Bone marrow (tissue), 2 donors: ENCODE measurements around the gene TBX4.

ENCODE experiments used
- DNase-seq, 2 donors: peaks; one replicate each; lab custom pipeline; 2025; lab: John Stamatoyannopoulos, UW

TBX4 gene

DNA sequence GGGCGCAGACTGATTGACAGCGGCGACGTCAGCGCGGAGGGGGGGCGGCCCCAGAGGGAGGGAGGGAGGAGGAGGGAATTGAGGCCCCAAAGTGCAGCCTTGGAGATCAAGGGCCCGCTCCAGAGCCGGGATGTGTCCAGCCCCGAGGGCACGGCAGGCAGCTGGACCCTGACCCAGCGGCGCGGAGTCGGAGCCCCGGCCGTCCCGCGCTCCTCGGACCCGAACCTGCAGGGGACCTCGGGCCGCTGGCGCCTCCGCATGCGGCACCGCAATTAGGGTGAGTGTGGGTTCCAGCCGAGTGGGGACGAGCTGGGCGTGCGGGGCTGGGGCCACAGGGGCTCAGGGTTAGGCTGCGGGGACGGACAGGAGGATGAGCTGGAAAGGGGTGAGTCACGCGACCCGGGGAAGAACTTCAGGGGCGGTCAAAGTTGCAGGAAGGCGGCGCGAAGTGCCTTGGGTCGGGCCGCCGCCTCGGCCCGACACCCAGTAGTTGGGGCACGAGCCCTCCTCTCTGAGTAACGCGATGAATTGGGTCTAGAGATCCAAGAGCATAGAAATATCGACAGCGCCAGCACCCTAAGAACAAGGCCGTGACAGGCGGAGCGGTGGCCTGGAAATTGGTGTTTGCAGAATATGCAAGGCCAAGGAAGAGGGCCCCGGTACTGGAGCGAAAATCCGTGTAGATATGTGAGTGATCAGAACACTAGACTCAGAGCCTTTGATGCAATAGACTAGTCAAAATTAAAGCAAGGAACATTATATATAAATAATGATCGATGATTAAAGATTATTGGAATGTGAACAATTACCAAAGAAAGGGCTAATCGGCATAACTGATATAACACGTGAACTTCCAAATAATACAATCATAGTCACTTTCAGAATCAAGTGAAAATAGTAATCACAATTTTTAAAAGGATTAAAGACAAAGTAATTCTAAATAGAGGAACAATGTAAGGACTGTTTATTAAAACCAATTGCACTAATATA is at the start of gene TBX4:
TSS of gene TBX4 (plus strand) at position 122 of the 990 bp plus-strand sequence. CDS start 4,069 bp downstream, outside the sequence.
- no peak for DNase-seq

DNA sequence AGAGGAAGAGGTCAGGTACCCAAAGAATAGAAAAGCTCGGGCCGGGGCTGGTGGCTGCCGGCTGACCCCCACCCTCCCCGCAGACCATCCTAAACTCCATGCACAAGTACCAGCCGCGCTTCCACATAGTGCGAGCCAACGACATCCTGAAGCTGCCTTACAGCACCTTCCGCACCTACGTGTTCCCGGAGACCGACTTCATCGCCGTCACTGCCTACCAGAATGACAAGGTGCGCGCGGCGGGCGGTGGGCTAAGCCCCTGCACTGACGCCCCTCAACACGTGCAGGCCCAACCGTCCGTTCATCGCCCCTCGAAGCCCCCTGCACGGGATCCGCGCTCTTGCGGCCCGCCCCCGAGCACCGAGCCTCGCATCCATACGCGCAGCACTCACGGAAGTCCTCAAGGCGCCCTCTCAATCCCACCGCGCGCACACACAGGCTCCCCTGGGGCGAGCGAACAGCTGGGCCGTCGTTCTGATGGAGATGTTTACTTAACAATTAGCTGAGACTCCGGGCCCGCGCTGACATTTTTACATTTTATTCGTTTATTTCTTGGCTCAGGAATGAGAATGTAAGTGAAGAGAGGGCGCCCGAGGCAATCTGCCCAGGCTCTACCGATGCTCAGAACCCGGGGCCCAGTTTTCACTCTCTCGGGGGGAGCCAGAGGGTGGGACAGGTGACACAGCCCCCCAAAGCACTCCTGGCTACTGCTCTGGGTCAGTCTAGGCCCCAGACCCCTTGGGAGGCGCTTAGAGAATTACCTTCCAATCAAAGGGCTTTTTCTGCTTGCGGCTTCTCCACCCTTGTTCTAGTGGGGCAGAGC is 49.0 kb upstream of the TBX4 start:
- no peak for DNase-seq

DNA sequence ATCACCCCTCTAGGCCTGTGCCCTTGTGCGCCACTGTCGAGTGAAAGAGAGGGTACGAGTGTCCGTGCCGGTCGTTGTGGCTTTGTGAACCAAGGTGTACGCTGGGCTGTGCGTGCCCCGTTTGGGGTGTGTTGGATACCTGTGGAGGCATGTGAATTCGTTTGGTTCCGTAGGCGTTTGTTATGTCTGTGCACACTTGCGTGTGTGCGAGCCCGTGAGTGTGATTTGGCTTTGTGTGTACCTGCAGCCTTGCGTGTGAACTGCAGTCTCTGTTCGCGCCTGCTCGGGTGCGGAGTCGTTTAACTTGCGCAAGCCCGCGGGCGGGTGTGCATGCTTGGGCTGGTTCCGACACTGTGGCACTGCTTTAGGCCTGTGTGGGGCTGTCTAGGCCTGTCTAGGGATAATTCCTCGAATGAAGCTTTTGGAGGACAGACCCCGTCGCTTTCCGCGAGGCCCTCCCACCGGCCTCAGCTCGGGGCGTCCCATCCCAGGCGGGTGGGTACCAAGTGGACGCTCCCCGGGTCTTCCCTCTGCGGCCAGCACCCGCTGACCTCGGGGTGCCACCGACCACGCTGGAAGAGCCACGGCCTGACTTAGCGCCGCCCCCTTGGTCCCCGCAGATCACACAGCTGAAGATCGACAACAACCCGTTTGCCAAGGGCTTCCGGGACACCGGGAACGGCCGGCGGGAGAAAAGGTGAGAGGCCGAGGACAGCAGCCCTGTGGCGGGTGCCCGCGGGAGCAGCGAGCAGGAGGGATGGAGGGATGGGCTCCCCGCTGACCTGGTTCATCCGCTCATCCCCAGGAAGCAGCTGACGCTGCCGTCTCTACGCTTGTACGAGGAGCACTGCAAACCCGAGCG is 48.2 kb upstream of the TBX4 start:
- DNase-seq = no peak

GRCh38 chr17:61404663-61404912 is 47.6 kb upstream of the TBX4 start:
- DNase-seq = no peak

GRCh38 chr17:61404913-61405685 is 47.1 kb upstream of the TBX4 start:
- no peak for DNase-seq

DNA sequence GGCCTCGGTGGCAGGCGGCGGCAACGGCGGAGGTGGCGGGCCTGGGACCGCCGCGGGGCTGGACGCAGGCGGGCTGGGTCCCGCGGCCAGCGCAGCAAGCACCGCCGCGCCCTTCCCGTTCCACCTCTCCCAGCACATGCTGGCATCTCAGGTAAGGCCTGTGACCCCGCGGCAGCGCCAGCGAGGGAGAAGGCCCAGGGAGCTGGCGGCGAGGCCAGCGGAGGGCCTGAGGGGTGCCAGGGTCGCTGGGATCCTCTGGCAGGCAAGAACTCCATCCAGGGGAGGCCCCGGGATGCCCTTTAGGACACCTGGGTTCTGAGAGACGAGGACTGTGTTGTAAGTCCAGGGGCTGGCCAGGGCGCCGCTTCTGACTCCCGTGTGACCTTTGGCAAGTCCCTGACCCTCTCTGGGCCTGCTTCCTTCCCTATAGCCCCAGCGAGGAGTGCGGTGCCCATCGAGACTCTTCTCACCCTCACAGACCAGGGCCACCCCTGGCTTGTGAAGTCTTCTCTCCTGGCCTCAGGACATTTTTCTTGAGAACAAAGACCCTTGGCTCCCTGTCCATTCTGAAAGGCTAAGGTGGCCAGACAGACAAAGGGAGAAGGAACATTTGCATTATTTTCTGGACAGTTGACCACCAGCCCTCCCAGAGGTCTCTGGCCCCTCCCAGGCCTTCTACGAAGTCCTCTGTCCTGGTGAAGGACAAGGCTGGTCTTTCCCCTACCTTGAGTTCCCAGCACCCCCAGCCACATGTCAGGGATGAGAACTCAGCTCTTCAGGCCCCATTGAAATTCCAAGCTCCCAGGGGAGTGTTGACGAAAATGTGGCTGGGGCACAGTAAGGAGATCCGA is 46.3 kb upstream of the TBX4 start:
- DNase-seq = no peak

GRCh38 chr17:61406537-61406845 is 45.7 kb upstream of the TBX4 start:
- no peak for DNase-seq

- DNase-seq = no peak
Observed at GRCh38 chr17:61406971-61407911, 45.0 kb upstream of the TBX4 start.

DNA sequence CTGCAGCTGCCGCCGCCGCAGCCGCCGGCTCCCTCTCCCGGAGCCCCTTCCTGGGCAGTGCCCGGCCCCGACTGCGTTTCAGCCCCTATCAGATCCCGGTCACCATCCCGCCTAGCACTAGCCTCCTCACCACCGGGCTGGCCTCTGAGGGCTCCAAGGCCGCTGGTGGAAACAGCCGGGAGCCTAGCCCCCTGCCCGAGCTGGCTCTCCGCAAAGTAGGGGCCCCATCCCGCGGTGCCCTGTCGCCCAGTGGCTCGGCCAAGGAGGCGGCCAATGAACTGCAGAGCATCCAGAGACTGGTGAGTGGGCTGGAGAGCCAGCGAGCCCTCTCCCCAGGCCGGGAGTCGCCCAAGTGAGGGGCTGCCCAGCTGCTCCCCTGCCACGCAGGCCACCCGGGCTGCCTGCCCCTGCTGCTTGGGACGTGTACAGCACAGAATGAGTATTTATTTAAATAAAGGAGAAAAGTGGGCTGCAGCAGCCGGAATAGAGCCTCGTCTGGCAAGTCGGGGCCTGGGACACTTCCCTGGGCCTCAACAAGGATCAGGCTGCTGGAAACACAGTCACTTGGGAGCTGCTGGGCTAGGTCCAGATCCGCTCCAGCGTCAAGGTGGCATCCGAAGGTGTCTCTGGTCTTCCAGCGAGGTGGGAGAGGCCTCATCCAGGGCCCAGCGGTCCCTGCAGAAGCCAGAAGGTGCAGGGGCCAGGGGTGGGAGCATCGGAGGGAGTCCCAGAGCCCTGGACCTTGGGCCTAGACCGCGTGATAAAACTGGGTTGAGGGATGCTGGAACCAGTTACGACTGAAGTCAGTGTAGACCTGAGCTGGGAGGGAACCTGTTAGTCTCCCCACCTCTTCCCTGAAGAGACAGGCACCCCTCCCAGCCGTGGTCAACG is 43.8 kb upstream of the TBX4 start:
- no peak for DNase-seq

- DNase-seq = no peak
Observed at GRCh38 chr17:61409301-61410112, 42.7 kb upstream of the TBX4 start.

- peak; percentile 15 to 45 for DNase-seq
Observed at GRCh38 chr17:61410141-61411010, 41.8 kb upstream of the TBX4 start.

- no peak for DNase-seq
Observed at GRCh38 chr17:61411011-61411260, 41.3 kb upstream of the TBX4 start.

GRCh38 chr17:61411261-61412142 is 40.7 kb upstream of the TBX4 start:
- DNase-seq = no peak

- peak in 1 of 2 donors; percentile 92 for DNase-seq
Observed at GRCh38 chr17:61412143-61412859, 39.9 kb upstream of the TBX4 start.
